BJ (cell line): ENCODE results near the gene INTS14. TPM values are rescaled to one million over a fixed set of nuclear protein-coding genes. Genes with fewer than 3 reads are reported as not detected.

Experiments used
- CTCF ChIA-PET: fragments of 350-600 bp; formaldehyde crosslinking; extraction: SDS; loops from one replicate; lab custom pipeline; 2021; ENCODE audit warnings: antibody characterized with exemption, inconsistent platforms; lab: Yijun Ruan, JAX
- POLR2A ChIA-PET: fragments of 300-600 bp; sonication (Branson Sonifier 250); formaldehyde crosslinking; extraction: SDS; loops from one replicate; lab custom pipeline; 2021; ENCODE audit warnings: antibody characterized with exemption; lab: Charles Lee
- DNase-seq: peaks from one replicate; pipeline ENCODE4 v3.0.0-alpha.2; 2011; ENCODE audit warnings: low read depth
- H3K27me3 ChIP-seq: 2 replicates; pipeline ENCODE4 v1.6.0; 2011; ENCODE audit warnings: low read length; ENCODE audit not compliant: control insufficient read depth, insufficient read depth
- H3K36me3 ChIP-seq: 2 replicates; pipeline ENCODE4 v1.5.1; 2011; ENCODE audit warnings: low read length; ENCODE audit not compliant: control insufficient read depth, insufficient read depth
- H3K4me3 ChIP-seq: 2 replicates; pipeline ENCODE4 v1.5.1; 2011; ENCODE audit warnings: low read depth, mild to moderate bottlenecking, control low read depth, low read length
- polyA plus RNA-seq: library from polyadenylated mRNA; depleted of rRNA; stranded (reverse); fragments of >200 nt; gene quantifications from 2 replicates; pipeline ENCODE4 v1.2.3, GENCODE V29; 2011
- TF ChIP-seq, protein P1 (sequence below): IDR thresholded peaks from 2 replicates; pipeline ENCODE4 v1.5.1; 2011; ENCODE audit warnings: low read depth, mild to moderate bottlenecking, control low read depth, inconsistent platforms, low read length, moderate library complexity; ENCODE audit not compliant: insufficient read depth

INTS14 gene
- polyA plus RNA-seq, 1 experiment = 37.3 TPM

GRCh38 chr15:65629548-65629947 lies 18.6 kb upstream of the INTS14 start:
- ChIA-PET CTCF (interaction anchor here (1.6 to 6.9 kb wide), 2 partner anchors 10 to 22 kb away, joined by 6 to 33 read pairs; no protein-coding TSS in a partner anchor), POLR2A (no interaction called here)
- DNase-seq = no peak
- H3K27me3 ChIP-seq = no peaks in the 10 kb centered on the region
- H3K4me3 ChIP-seq = no peak overlapping the region
- H3K36me3 ChIP-seq = no peaks in the 10 kb centered on the region; the same call in 1 of the 2 replicates
- TF ChIP-seq, protein P1, sequence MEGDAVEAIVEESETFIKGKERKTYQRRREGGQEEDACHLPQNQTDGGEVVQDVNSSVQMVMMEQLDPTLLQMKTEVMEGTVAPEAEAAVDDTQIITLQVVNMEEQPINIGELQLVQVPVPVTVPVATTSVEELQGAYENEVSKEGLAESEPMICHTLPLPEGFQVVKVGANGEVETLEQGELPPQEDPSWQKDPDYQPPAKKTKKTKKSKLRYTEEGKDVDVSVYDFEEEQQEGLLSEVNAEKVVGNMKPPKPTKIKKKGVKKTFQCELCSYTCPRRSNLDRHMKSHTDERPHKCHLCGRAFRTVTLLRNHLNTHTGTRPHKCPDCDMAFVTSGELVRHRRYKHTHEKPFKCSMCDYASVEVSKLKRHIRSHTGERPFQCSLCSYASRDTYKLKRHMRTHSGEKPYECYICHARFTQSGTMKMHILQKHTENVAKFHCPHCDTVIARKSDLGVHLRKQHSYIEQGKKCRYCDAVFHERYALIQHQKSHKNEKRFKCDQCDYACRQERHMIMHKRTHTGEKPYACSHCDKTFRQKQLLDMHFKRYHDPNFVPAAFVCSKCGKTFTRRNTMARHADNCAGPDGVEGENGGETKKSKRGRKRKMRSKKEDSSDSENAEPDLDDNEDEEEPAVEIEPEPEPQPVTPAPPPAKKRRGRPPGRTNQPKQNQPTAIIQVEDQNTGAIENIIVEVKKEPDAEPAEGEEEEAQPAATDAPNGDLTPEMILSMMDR = no peak

GRCh38 chr15:65626856-65627255 lies 15.9 kb upstream of the INTS14 start:
- H3K36me3 ChIP-seq = no peaks in the 10 kb centered on the region; the same call in 1 of the 2 replicates
- ChIA-PET POLR2A (no interaction called here), CTCF (interaction anchor here (1.8 to 6.9 kb wide), 2 partner anchors 9 to 13 kb away, joined by 4 to 33 read pairs; no protein-coding TSS in a partner anchor)
- DNase-seq = no peak
- no peaks in the 10 kb centered on the region for H3K27me3 ChIP-seq
- TF ChIP-seq, protein P1 = no peak
- no peak overlapping the region for H3K4me3 ChIP-seq

- no peak for DNase-seq
- Histone ChIP-seq H3K27me3 (no peaks in the 10 kb centered on the region), H3K36me3 (no peaks in the 10 kb centered on the region; the same call in 1 of the 2 replicates), H3K4me3 (no peak overlapping the region)
- POLR2A ChIA-PET = interaction anchor here (0.6 kb wide), 1 partner anchor 857 kb away, joined by 3 read pairs; no protein-coding TSS in a partner anchor
- CTCF ChIA-PET = interaction anchor here (0.9 kb wide), 1 partner anchor 15 kb away, joined by 3 read pairs; no protein-coding TSS in a partner anchor
- TF ChIP-seq, protein P1 = no peak
These were observed 12.2 kb upstream of the INTS14 start for GRCh38 chr15:65623103-65623502.

DNA sequence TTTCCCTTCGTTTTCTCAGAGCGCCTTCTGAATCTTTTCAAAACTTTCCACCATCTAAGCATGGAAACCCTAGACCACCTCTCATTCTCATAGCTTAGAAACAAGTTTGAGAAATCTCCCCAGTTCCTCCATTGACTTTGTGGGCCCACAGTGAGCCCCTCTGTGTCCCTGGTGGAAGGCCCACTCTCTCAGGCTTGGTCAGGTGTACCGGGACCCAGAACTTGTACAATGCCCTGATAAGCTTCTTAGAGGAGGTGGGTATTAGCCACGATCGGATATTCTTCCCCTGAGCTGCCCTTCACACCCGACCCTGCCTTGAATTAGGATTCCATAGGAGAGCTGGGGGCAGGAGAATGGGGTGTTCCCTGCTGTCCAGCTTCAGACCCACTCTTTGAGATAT lies 10.7 kb upstream of the INTS14 start, which contains the start of gene SLC24A1:
TSS of gene SLC24A1 (plus strand) at position 301 of the 400 bp plus-strand sequence. CDS start 2,143 bp downstream, outside the sequence.
- POLR2A ChIA-PET = no interaction called here
- DNase-seq = no peak
- H3K36me3 ChIP-seq = no peaks in the 10 kb centered on the region; the same call in 1 of the 2 replicates
- TF ChIP-seq, protein P1 = no peak
- H3K4me3 ChIP-seq = no peak within 1 kb of the TSS
- CTCF ChIA-PET = interaction anchor here (0.6 to 2.2 kb wide), 2 partner anchors 17 to 633 kb away, joined by 3 to 10 read pairs; no protein-coding TSS in a partner anchor
- H3K27me3 ChIP-seq = no peaks in the 10 kb centered on the region

DNA sequence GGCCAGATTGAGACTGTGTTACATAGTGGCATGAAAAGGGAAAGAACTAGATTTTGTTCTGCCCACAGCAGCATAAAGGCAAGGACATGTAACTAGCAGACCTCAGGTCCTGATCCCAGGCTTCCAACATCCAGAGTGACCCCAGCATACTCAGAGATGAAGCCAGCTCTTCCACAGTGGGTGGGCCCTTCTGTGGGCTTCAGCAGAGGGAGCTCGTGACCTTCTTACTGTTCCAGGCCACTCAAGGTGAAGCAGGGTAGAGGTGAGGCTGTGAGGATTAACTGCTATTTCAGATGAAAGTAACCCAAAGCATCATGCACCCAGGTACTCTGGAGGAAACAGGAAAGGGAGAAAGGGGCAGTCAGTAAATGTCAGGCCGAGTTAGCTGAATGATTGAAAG lies 9.9 kb upstream of the INTS14 start:
- DNase-seq = no peak
- H3K4me3 ChIP-seq = no peak overlapping the region
- no peaks in the 10 kb centered on the region for H3K27me3 ChIP-seq
- no peaks in the 10 kb centered on the region; the same call in 1 of the 2 replicates for H3K36me3 ChIP-seq
- ChIA-PET POLR2A (no interaction called here), CTCF (interaction anchor here (2.2 kb wide), 1 partner anchor 18 kb away, joined by 10 read pairs; no protein-coding TSS in a partner anchor)
- TF ChIP-seq, protein P1 = no peak
